ENCODE data around the gene PSMA2. TPM values are rescaled to one million over a fixed set of nuclear protein-coding genes. Genes with fewer than 3 reads are reported as not detected.
"Not testable (repeated sequence)": the region's sequence is repeated elsewhere in the genome, so short reads cannot be mapped to it uniquely, and the experiment has no call there.

Gene PSMA2
- polyA plus RNA-seq, 1 experiment: 50.8 TPM

DNA sequence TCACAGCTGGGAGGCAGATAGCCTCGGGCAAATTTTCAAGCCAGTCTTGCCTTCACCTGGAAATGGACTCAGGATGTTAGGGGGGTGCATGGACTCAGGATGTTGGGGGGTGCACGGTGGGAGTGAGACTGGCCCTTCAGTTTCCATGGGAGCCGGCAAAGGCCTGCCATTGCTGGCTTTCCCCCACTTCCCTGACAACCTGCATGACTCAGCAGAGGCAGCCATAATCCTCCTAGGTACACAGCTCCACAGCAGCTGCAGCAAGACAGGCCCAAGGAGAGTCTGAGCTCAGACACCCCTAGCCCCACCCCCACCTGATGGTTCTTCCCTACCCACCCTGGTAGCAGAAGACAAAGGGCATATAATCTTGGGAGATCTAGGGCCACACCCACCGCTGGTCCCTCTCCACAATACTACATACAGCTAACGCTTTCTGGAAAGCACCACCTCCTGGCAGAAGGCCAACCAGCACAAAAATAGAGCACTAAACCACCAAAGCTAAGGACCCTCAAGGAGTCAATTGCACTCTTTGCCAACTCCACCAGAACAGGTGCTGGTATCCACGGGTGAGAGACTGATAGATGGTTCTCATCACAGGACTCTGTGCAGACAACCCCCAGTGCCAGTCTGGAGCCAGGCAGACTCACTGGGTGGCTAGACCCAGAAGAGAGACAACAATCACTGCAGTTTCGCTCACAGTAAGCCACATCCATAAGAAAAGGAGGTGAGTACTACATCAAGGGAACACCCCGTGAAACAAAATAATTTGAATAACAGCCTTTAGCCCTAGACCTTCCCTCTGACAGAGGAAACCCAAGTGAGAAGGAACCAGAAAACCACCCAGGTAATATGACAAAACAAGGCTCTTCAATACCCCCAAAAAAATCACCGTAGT is 38.4 kb downstream of the PSMA2 start:
- CTCF ChIA-PET: interaction anchor here (1.1 kb wide), 1 partner anchor 15 kb away, joined by 4 read pairs; no protein-coding TSS in a partner anchor
- DNase-seq (ENCODE audit: low read depth): no peak
- no peak overlapping the region for H3K4me3 ChIP-seq (ENCODE audit: low read depth, low read length)
- POLR2A ChIA-PET: no interaction called here
- no peaks in the 10 kb centered on the region for H3K27me3 ChIP-seq (ENCODE audit: control insufficient read depth, insufficient read depth, low read length)
- H3K36me3 ChIP-seq (ENCODE audit: control insufficient read depth, insufficient read depth, low read length): no peaks in the 10 kb centered on the region
- TF ChIP-seq, protein P1, sequence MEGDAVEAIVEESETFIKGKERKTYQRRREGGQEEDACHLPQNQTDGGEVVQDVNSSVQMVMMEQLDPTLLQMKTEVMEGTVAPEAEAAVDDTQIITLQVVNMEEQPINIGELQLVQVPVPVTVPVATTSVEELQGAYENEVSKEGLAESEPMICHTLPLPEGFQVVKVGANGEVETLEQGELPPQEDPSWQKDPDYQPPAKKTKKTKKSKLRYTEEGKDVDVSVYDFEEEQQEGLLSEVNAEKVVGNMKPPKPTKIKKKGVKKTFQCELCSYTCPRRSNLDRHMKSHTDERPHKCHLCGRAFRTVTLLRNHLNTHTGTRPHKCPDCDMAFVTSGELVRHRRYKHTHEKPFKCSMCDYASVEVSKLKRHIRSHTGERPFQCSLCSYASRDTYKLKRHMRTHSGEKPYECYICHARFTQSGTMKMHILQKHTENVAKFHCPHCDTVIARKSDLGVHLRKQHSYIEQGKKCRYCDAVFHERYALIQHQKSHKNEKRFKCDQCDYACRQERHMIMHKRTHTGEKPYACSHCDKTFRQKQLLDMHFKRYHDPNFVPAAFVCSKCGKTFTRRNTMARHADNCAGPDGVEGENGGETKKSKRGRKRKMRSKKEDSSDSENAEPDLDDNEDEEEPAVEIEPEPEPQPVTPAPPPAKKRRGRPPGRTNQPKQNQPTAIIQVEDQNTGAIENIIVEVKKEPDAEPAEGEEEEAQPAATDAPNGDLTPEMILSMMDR (IDR thresholded peaks at IDR 0.05; ENCODE audit: insufficient read depth, low read depth, low read length): no peak

DNA sequence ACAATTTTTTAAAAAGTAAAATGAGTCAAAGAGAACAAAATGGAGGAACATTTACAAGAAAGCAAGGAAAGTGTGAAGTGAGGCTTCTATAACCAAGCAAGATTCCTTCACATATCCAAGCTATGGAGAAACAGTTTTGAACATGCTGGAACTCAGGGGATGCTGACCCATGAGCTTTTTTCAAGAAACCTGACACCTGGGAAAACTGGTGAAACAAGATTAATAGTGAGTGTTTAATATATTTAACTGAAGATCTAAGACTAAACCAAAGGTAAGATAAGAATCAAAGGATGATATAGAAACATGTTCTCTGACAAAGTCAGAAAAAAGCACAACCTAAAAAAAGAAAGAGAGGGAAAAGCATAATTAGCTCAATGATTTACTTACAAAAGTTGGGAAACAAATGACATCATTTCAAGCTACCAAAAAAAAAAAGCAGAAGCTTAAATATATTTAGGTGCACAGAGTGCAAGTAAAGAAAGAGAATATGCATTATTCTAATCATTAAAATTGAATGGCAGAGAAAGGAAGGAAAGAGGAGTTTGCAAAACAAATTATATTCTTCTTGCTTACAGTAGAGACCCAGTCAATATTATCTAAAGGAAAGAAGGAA is 45.0 kb downstream of the PSMA2 start:
- Histone ChIP-seq H3K36me3 (ENCODE audit: control insufficient read depth, insufficient read depth, low read length) (no peaks in the 10 kb centered on the region), H3K4me3 (ENCODE audit: low read depth, low read length) (no peak overlapping the region), H3K27me3 (ENCODE audit: control insufficient read depth, insufficient read depth, low read length) (0 out of 2 replicates have a peak, but pooled peaks cover 3% of the 10 kb centered on the region)
- TF ChIP-seq, protein P1 (IDR thresholded peaks at IDR 0.05; ENCODE audit: insufficient read depth, low read depth, low read length): no peak
- DNase-seq (ENCODE audit: low read depth): no peak
- ChIA-PET CTCF (interaction anchor here (1.0 to 2.0 kb wide), 6 partner anchors 9 to 946 kb away, joined by 3 to 7 read pairs (median 4); no protein-coding TSS in a partner anchor), POLR2A (interaction anchor here (0.6 kb wide), 1 partner anchor 903 kb away, joined by 4 read pairs; no protein-coding TSS in a partner anchor)

DNA sequence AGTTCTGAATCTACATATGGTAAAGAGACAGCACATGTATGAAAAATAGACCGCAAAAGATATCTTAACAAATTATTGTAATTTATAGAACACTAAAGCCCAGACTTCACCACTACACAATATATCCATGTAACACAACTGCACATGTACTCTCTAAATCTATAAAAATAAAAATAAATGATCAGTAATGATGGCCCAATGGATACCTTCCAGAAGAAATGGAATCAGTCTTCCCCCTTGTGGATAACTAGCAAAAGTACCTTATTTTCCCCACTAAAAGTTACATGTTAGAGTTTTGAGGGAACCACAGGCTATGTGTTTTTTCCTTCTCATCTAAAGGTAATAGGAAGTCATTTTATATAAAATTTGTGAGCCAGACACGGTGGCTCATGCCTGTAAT is 45.8 kb downstream of the PSMA2 start:
- H3K4me3 ChIP-seq (ENCODE audit: low read depth, low read length): no peak overlapping the region
- ChIA-PET POLR2A (no interaction called here), CTCF (interaction anchor here (1.0 to 2.0 kb wide), 4 partner anchors 8 to 945 kb away, joined by 3 to 7 read pairs (median 6); no protein-coding TSS in a partner anchor)
- 0 out of 2 replicates have a peak, but pooled peaks cover 3% of the 10 kb centered on the region for H3K27me3 ChIP-seq (ENCODE audit: control insufficient read depth, insufficient read depth, low read length)
- H3K36me3 ChIP-seq (ENCODE audit: control insufficient read depth, insufficient read depth, low read length): no peaks in the 10 kb centered on the region
- DNase-seq (ENCODE audit: low read depth): no peak
- TF ChIP-seq, protein P1 (IDR thresholded peaks at IDR 0.05; ENCODE audit: insufficient read depth, low read depth, low read length): peak; percentile 48

DNA sequence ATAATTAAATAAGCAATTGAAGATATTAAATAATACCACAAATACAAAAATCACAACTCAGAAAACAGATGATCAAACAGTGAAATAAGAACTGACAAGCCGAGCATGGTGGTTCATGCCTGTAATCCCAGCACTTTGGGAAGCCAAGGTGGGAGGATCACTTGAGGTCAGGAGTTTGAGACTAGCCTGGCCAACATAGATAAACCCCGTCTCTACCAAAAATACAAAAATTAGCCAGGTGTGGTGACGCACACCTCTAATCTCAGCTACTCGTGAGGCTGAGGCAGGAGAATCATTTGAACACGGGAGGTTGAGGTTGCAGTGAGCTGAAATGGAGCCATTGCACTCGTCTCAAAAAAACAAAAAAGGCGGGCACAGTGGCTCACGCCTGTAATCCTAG is 46.8 kb downstream of the PSMA2 start:
- H3K36me3 ChIP-seq (ENCODE audit: control insufficient read depth, insufficient read depth, low read length); H3K27me3 ChIP-seq (ENCODE audit: control insufficient read depth, insufficient read depth, low read length); H3K4me3 ChIP-seq (ENCODE audit: low read depth, low read length); POLR2A ChIA-PET; DNase-seq (ENCODE audit: low read depth): not testable (repeated sequence)
- CTCF ChIA-PET: interaction anchor here (0.7 to 5.5 kb wide), 4 partner anchors 9 to 1828 kb away, joined by 3 to 32 read pairs (median 6); no protein-coding TSS in a partner anchor

DNA sequence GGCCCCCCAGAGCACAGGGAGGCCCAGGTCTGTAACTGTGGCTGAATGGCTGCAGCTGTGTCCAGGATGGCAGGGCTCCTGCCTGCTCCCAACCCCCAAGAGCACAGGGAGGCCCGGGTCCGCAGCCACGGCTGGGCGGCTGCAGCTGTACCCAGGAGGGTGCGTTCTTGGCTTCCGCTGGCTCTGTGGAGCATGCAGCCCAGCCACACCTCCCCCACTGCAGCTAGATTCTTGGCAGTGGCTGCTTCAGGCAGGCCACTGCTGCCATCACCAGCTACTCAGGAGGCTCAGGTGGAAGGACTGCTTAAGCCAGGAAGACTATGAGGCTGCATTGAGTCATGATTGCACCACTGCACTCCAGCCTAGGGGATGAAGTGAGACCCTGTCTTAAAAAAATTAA is 48.0 kb downstream of the PSMA2 start:
- no peaks in the 10 kb centered on the region for H3K36me3 ChIP-seq (ENCODE audit: control insufficient read depth, insufficient read depth, low read length)
- no peak for DNase-seq (ENCODE audit: low read depth)
- TF ChIP-seq, protein P1 (IDR thresholded peaks at IDR 0.05; ENCODE audit: insufficient read depth, low read depth, low read length): no peak
- no peak overlapping the region for H3K4me3 ChIP-seq (ENCODE audit: low read depth, low read length)
- ChIA-PET POLR2A (no interaction called here), CTCF (interaction anchor here (1.4 to 5.5 kb wide), 2 partner anchors 11 to 942 kb away, joined by 3 to 32 read pairs; no protein-coding TSS in a partner anchor)
- 0 out of 2 replicates have a peak, but pooled peaks cover 3% of the 10 kb centered on the region for H3K27me3 ChIP-seq (ENCODE audit: control insufficient read depth, insufficient read depth, low read length)

Data from BJ (cell line).